SIG-M5 treated with dmso at 0.1 percent for 504 hours (cell line): ENCODE data around the gene TIMM23.
"Not testable (repeated sequence)": the region's sequence is repeated elsewhere in the genome, so short reads cannot be mapped to it uniquely, and the experiment has no call there.

Experiments
- DNase-seq: peaks from one replicate; lab custom pipeline; 2025; ENCODE audit not compliant: unreplicated experiment; lab: John Stamatoyannopoulos, UW

TIMM23 gene, protein sequence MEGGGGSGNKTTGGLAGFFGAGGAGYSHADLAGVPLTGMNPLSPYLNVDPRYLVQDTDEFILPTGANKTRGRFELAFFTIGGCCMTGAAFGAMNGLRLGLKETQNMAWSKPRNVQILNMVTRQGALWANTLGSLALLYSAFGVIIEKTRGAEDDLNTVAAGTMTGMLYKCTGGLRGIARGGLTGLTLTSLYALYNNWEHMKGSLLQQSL

GRCh38 chr10:45972106-45972812 is at the start of gene TIMM23:
Gene TIMM23, plus strand, starts transcription at chr10:45972489. Its CDS starts 136 bp downstream, at chr10:45972625.
- peak; percentile 63 for DNase-seq

DNA sequence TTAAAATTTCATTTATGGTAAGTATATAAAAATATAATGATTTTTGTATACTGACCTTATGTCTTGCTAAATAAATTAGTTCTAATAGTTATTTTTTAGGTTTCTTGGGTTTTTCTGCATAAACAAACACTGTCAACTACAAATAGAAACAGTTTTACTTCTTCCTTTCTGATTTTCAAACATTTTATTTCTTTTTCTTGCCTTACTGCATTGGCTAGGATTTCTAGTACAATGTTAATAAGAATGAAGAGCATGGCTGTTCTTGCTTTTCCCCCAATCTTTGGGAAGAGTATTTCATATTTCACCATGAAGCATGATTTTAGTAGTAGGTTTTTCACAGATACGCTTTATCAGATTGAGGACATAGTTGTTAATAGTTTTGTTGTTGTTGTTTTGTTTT is 45.5 kb upstream of the TIMM23 start:
- DNase-seq = not testable (repeated sequence)

- DNase-seq = not testable (repeated sequence)
These were observed 41.0 kb upstream of the TIMM23 start for GRCh38 chr10:45931305-45931704.

DNA sequence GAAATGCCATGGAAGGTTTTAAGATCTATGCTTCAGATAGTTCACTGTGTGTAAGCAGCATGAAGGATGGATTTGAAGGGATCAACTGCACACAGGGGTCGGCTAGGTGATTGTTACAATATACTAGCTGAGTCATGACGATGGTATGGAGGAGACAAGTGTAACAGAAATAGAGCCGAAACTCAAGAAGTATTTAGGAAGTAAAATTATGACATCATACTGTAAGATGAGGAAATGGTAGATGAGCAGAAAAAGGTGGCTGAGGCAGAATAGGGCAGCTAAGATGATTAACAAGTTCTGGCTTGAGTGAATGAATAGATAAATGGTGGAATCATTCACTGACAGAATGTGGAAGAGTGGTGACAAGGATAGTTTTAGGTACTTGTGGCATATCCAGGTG is 37.5 kb upstream of the TIMM23 start:
- not testable (repeated sequence) for DNase-seq

DNA sequence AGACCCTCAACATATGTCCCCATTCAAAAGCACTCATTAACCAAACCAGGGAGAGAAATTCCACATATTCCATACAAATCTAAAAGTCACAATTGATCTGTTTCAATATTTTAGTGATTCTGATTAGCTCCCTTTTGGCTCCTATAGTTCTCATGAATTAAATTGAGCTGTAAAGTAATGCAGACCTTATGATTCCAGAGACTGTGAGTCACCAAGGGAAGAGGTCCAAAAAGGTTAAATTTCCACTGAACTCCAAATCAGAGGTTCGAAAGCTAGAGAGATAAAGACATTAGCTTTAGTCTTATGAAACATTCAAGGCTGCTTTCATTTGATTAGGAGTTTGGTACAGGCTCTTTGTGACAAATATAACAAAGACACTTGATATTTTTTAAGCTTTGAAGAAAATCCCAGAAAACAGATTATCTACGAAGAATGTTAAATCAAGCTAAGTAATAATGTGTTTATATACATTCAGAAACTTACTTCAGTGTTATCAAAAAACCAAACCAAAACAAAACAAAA is 33.1 kb upstream of the TIMM23 start:
- DNase-seq = not testable (repeated sequence)

DNA sequence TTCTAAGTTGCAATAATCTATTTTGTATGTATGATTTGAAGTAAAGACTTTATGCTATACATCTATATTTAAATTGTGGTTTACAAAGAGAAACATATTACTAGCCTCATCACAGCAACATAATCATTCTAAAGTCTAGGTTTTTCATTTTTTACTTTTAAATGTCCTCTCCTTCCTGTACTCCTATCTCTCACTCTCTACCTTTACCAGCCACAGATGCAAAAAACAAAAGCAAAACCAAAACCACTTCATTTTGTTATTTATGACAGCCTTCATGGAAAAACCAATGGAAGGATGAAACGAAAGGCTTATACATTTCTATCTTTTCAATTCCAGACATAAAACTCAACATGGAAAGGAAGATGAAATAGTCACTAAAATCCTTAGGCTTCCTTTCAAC is 31.1 kb upstream of the TIMM23 start:
- not testable (repeated sequence) for DNase-seq

DNA sequence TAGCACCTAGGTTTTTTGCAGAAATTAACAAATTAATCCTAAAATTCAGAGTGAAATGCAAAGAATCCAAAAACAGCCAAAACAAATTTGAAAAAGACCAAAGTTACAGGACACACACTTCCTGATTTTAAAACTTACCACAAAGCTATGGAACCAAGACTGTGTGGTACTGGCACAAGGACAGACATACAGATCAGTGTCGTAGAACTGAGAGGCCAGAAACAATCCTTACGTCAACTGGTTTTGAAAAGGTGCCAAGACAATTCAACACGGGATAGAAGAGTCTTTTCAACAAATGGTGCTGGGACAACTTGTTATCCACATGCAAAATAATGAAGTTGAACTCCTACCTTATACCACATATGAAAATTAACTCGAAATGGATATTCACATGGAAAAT is 26.8 kb upstream of the TIMM23 start:
- DNase-seq = not testable (repeated sequence)

DNA sequence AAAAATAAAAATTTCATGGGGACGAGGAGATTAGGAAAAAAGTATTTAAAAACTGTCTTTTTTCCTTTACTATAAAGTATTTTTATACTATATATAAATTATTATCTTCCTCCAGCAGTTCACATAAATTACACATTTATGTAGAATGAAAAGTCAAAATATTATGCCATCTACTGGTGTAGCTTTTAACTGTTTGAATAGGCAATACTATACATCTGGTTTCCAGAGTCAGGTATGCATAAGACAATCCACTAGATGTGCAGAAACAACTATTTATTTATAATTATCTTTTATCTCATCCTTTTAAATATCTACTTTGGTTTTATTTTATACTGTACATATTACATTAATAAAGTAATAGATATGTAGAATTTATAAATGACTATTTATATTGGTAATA is 24.9 kb upstream of the TIMM23 start:
- not testable (repeated sequence) for DNase-seq

GRCh38 chr10:45948801-45949200 is 23.5 kb upstream of the TIMM23 start:
- DNase-seq = not testable (repeated sequence)

GRCh38 chr10:45954367-45954766 is 17.9 kb upstream of the TIMM23 start:
- DNase-seq = not testable (repeated sequence)

DNA sequence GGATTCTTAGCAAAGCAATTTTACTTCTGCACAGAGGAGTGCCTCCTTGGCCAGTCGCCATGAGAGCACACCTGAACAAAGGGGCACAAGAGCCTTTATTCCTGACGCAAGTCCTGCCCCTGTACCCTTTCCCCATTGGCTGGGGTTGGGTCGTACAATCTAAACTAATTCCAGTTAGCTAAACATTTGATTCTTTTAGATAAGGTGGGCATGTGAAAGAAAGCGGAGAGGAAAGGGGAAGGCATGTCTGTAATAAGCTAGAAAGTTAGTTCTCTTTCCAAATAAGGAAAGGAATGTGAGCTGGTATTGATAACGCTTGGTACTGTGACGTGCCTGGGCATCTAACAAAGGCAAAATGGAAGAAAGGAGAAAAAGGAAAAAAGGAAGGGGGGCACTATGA is 15.7 kb upstream of the TIMM23 start:
- DNase-seq = not testable (repeated sequence)

DNA sequence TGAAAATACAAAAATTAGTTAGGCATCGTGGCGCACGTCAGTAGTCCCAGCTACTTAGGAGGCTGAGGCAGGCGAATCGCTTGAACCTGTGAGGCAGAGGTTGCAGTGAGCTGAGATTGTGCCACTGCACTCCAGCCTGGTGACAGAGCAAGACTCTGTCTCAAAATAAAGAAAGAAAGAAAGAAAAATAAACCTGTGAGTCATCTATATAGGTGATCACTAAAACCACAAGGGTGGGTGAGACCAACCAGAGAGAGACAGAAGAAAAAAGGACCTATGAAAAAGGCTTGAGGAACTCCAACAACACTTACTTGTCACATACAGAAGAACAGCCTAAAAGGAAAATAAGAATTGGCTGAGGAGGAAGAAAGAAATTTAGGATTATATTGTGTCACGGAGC is 14.4 kb upstream of the TIMM23 start:
- DNase-seq = not testable (repeated sequence)

DNA sequence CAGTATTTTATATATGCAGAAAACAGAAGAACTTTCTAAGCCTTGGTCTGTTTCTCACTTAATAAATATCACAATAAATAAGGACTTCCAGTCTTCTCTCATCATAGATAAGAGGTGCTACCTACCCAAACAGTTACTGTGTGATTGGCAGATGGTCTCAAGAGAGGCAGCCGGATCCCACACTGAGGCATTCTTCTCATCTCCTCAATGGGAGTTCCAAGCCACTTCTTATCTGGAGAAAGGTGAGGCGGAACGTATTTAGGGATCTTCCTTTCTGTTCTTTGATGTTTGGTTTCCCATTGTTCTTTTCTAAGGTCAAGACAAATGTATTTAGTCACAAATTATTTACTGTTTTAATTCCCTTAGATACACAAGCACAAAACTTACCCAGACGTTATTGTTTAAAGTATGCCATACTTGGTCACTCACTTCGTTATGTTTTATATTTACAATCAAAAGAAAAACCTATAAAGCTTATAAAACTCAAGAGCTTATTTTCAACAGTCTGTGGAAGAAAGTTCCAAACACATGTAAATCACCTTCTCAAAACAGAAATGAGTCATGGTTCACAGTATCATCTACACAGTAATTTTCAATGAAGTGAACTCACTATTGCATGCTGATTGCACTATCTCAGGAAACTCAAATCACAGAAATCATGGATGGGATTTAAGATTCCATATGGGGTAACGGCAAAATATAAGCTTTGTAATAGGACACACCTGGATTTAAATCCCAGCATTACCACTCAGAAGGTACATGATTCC is 9.4 kb upstream of the TIMM23 start:
- DNase-seq = not testable (repeated sequence)

GRCh38 chr10:45971019-45971418 is 1.3 kb upstream of the TIMM23 start:
- DNase-seq = not testable (repeated sequence)

DNA sequence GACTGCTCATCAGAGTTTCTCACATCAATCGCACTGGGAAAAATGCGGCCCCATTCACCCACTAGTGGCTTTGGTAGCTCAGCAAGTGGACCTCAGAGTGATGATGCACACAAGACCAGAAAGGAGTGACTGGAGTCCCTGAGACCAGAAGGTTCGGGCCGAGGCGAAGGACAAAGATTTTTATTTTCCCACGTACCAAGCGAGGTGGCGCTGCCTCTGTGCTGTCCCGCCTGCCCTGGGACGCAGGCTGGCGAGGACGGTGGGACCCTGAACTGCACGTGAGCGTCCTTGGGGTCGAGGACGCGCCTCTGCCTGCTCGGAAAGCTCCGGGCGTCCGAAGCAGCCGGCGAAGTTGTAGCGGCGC is 565 bp upstream of the TIMM23 start:
- DNase-seq = not testable (repeated sequence)

DNA sequence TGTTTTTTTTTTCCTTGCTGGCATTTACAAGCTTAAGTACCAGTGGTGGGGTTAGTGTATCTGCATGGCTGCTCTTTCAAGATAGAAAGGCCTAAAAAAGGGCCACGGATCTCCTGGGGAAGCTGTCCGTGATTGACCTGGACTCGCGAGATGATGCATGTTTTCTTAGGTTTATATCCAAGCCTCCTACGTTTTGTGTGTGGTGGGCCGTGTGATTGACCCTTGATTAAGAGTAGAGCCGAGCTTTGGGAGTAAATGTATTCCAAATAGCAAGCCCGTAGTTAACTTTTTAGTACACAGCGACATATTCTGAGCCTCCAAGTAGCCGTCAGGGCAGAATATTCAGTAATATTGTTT is 502 bp downstream of the TIMM23 start:
- DNase-seq = not testable (repeated sequence)

- not testable (repeated sequence) for DNase-seq
These were observed 1.8 kb downstream of the TIMM23 start for GRCh38 chr10:45974041-45974440.

- DNase-seq = not testable (repeated sequence)
These were observed 6.3 kb downstream of the TIMM23 start for GRCh38 chr10:45978554-45978953.

DNA sequence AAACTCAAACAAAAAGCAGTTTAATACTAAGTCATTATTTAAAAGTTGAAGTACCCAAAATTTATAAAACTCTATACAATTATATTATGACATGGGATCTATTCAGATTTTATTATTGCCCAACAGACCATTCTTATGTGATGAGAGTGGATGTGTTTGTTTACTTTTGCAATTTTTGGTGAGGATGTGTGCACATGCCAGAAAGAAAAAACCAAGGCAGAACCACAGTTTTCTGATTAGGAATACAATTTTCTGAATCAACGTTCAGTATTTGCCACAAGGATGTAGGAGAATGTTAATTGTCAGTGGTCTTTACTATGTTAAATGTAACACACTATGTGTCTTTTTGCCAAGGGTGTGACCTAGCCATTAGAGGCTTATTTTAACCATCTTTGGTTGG is 9.1 kb downstream of the TIMM23 start:
- not testable (repeated sequence) for DNase-seq

DNA sequence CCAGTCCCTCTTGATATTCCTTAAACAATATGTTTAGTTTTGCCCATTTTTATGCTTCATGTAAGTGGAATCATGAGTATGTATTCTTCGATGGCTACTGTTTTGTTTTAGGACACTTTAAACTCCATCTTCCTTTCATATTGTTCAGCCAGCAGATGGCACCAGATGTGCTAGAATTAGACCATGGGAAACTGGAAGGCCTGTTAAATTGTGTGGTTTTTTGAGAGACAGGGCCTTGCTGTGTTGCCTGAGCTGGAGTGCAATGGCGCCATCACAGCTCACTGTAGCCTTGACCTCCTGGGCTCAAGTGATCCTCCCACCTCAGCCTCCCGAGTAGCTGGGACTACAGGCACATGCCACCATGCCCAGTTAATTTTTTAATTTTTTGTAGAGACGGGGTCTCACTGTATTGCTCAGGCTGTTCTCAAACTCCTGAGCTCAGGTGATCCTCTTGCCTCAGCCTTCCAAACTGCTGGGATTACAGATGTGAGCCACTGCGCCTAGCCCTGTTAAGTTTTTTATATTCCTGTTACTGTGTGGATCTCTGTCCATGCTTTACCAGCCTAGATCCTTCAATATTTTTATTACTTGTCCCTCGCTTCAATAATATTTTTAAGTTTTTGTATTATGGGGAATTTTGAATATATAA is 11.4 kb downstream of the TIMM23 start:
- peak; percentile 31 for DNase-seq

- DNase-seq = not testable (repeated sequence)
These were observed 12.2 kb downstream of the TIMM23 start for GRCh38 chr10:45984473-45984872.
